K562 (cell line): Measurements from ENCODE around the gene ILF3. TPM values are rescaled to one million over a fixed set of nuclear protein-coding genes. Genes with fewer than 3 reads are reported as not detected.

Experiments used
- BCL6 ChIP-seq: fragments of 250-450 bp; sonication (Bioruptor Pico); IDR thresholded peaks from 2 replicates; pipeline ENCODE4 v1.4.0; 2020
- CBFB ChIP-seq: sonication (generic); formaldehyde crosslinking; IDR thresholded peaks from 2 replicates; pipeline ENCODE4 v1.4.0; 2020; ENCODE audit warnings: mild to moderate bottlenecking, missing genetic modification reagents
- CCNT2 ChIP-seq: IDR thresholded peaks from 2 replicates; pipeline ENCODE4 v1.6.1; 2011; ENCODE audit warnings: borderline replicate concordance, low read depth, mild to moderate bottlenecking, moderate library complexity, mixed read lengths, low read length; ENCODE audit not compliant: insufficient read length; ENCODE audit errors: extremely low read depth
- ESRRA ChIP-seq: fragments of 450-650 bp; IDR thresholded peaks from 2 replicates; pipeline ENCODE4 v1.6.1; 2014; ENCODE audit warnings: low read depth, mild to moderate bottlenecking, moderate library complexity, borderline replicate concordance
- NCOA1 ChIP-seq: fragments of 450-650 bp; IDR thresholded peaks from 2 replicates; pipeline ENCODE4 v1.6.1; 2016; ENCODE audit warnings: low read depth
- POLR2AphosphoS2 ChIP-seq: IDR thresholded peaks from 2 replicates; pipeline ENCODE4 v1.6.1; 2012; ENCODE audit warnings: low read length, improper control_type of control experiment
- TEAD4 ChIP-seq, 2 experiments: sonication (generic) in 1 of 2; formaldehyde crosslinking in 1 of 2; IDR thresholded peaks; 2 replicates each; pipeline versions ENCODE4 v1.6.1 to v1.8.0; 2012 to 2022; ENCODE audit warnings: borderline replicate concordance in 1 of 2, inconsistent platforms in 1 of 2, low read length in 1 of 2, mild to moderate bottlenecking in 1 of 2, missing genetic modification reagents in 1 of 2
- ZNF551 ChIP-seq: fragments of 250-450 bp; sonication (Bioruptor Pico); IDR thresholded peaks from 2 replicates; pipeline ENCODE4 v1.5.0; 2021; ENCODE audit warnings: mild to moderate bottlenecking, moderate library complexity
- polyA plus RNA-seq, 8 experiments: library from polyadenylated mRNA; depleted of rRNA in 4 of 8; stranded (reverse) in 5 of 8; unstranded in 3 of 8; fragments of >200 nt; fragmentation: Nextera tagmentation in 2 of 8; fragmentation: Illumina TruSeq in 1 of 8; extraction: Ambion mirVana in 2 of 8; extraction: Trizol in 1 of 8; gene quantifications; 2 replicates each; pipeline versions ENCODE4 v1.2.1 to v1.2.3, GENCODE V29; 2011 to 2014; ENCODE audit warnings: inconsistent platforms in 1 of 8, missing spikeins in 1 of 8
- total RNA-seq, 7 experiments: library from RNA; depleted of rRNA in 6 of 7; stranded (reverse); fragments of >200 nt in 6 of 7; fragmentation: Illumina TruSeq in 2 of 7; extraction: Trizol in 2 of 7; gene quantifications; 2 replicates each; pipeline versions ENCODE4 v1.2.1 to v1.2.3, GENCODE V29; 2011 to 2021; ENCODE audit warnings: low replicate concordance in 1 of 7
- TF ChIP-seq, protein P1 (sequence below): fragments of 250-450 bp; sonication (Bioruptor Pico); IDR thresholded peaks from 2 replicates; pipeline ENCODE4 v1.5.0; 2020; ENCODE audit warnings: mild to moderate bottlenecking
- TF ChIP-seq, protein P2 (sequence below): fragments of 250-450 bp; sonication (Bioruptor Pico); IDR thresholded peaks from 2 replicates; pipeline ENCODE4 v1.4.0; 2020; ENCODE audit warnings: mild to moderate bottlenecking, moderate library complexity, borderline replicate concordance
- TF ChIP-seq, protein P3 (sequence below), 2 experiments: fragments of 450-650 bp; formaldehyde crosslinking in 1 of 2; IDR thresholded peaks; 2 replicates each; pipeline versions ENCODE4 v1.4.0 to v1.6.1; 2014 to 2020; ENCODE audit warnings: mild to moderate bottlenecking in 2 of 2, borderline replicate concordance in 1 of 2, low read depth in 1 of 2
- TF ChIP-seq, protein P4 (sequence below): fragments of 450-650 bp; IDR thresholded peaks from 2 replicates; pipeline ENCODE4 v1.6.1; 2014; ENCODE audit warnings: low read depth, mild to moderate bottlenecking, moderate library complexity, borderline replicate concordance

Gene ILF3
- total and polyA plus RNA-seq, 9 of the 15 experiments (the other 6 are each of a cell fraction or from before 2014, with no cell fraction given), result 26.0 to 453 (median 175) TPM

DNA sequence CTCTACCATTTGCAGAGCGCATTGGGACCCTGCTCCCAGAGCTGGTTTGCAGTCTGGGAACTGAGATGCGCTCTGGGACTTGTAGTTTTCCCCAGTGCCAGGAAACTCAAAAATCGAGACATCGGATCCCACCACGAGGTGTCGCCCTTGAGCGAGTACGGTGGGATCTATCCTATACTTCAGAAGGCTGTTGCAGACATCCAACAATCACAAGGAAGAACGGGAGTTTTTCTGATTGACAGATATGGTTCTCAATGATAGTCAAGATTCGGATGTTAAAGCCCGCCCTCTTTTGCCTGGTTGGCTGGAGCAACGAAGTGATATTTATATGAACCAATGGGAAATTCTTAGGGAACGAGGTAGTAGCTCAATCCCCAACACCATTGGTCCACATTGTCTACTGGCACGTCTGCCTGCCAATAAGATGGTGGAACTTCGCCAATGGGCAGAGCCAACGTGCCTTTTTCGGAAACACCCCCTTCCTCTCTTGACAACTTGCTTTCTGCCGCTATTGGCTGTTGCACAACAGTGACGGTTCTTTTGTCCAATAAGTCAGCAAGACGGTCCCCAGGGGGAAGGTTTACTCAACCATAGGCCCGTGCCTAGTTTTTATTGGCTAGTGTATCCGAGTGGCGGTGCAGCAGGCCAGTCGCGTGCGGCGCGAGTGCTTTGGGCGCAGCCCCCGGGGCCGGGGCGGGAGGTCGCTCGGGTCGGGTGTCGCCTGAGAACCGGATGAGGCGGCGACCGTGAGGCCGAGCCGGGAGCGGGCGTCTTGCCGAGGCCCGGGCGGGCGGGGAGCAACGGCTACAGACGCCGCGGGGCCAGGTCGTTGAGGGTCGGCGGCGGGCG is 63.4 kb downstream of the ILF3 start, which contains the start of gene DNM2 (continued):
- TF ChIP-seq, protein P1, sequence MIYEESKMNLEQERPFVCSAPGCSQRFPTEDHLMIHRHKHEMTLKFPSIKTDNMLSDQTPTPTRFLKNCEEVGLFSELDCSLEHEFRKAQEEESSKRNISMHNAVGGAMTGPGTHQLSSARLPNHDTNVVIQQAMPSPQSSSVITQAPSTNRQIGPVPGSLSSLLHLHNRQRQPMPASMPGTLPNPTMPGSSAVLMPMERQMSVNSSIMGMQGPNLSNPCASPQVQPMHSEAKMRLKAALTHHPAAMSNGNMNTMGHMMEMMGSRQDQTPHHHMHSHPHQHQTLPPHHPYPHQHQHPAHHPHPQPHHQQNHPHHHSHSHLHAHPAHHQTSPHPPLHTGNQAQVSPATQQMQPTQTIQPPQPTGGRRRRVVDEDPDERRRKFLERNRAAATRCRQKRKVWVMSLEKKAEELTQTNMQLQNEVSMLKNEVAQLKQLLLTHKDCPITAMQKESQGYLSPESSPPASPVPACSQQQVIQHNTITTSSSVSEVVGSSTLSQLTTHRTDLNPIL (CRISPR knock-in tag), result no peak
- TF ChIP-seq CCNT2 (peak; percentile 33), POLR2AphosphoS2 (no peak), ESRRA (no peak), TEAD4 (IDR thresholded peaks at IDR 0.05; ENCODE audit: low read length) (no peak), TEAD4 (CRISPR knock-in tag; IDR thresholded peaks at IDR 0.05; ENCODE audit: borderline replicate concordance) (no peak), NCOA1 (no peak), ZNF551 (no peak), BCL6 (CRISPR knock-in tag) (no peak), CBFB (CRISPR knock-in tag) (no peak)
- TF ChIP-seq, protein P2, sequence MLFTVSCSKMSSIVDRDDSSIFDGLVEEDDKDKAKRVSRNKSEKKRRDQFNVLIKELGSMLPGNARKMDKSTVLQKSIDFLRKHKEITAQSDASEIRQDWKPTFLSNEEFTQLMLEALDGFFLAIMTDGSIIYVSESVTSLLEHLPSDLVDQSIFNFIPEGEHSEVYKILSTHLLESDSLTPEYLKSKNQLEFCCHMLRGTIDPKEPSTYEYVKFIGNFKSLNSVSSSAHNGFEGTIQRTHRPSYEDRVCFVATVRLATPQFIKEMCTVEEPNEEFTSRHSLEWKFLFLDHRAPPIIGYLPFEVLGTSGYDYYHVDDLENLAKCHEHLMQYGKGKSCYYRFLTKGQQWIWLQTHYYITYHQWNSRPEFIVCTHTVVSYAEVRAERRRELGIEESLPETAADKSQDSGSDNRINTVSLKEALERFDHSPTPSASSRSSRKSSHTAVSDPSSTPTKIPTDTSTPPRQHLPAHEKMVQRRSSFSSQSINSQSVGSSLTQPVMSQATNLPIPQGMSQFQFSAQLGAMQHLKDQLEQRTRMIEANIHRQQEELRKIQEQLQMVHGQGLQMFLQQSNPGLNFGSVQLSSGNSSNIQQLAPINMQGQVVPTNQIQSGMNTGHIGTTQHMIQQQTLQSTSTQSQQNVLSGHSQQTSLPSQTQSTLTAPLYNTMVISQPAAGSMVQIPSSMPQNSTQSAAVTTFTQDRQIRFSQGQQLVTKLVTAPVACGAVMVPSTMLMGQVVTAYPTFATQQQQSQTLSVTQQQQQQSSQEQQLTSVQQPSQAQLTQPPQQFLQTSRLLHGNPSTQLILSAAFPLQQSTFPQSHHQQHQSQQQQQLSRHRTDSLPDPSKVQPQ, result no peak
- TF ChIP-seq, protein P3, sequence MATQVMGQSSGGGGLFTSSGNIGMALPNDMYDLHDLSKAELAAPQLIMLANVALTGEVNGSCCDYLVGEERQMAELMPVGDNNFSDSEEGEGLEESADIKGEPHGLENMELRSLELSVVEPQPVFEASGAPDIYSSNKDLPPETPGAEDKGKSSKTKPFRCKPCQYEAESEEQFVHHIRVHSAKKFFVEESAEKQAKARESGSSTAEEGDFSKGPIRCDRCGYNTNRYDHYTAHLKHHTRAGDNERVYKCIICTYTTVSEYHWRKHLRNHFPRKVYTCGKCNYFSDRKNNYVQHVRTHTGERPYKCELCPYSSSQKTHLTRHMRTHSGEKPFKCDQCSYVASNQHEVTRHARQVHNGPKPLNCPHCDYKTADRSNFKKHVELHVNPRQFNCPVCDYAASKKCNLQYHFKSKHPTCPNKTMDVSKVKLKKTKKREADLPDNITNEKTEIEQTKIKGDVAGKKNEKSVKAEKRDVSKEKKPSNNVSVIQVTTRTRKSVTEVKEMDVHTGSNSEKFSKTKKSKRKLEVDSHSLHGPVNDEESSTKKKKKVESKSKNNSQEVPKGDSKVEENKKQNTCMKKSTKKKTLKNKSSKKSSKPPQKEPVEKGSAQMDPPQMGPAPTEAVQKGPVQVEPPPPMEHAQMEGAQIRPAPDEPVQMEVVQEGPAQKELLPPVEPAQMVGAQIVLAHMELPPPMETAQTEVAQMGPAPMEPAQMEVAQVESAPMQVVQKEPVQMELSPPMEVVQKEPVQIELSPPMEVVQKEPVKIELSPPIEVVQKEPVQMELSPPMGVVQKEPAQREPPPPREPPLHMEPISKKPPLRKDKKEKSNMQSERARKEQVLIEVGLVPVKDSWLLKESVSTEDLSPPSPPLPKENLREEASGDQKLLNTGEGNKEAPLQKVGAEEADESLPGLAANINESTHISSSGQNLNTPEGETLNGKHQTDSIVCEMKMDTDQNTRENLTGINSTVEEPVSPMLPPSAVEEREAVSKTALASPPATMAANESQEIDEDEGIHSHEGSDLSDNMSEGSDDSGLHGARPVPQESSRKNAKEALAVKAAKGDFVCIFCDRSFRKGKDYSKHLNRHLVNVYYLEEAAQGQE (IDR thresholded peaks at IDR 0.05; ENCODE audit: borderline replicate concordance), result peak; percentile 88
- TF ChIP-seq, protein P3 (CRISPR knock-in tag; IDR thresholded peaks at IDR 0.05; ENCODE audit: low read depth), result peak; percentile 83
- TF ChIP-seq, protein P4, sequence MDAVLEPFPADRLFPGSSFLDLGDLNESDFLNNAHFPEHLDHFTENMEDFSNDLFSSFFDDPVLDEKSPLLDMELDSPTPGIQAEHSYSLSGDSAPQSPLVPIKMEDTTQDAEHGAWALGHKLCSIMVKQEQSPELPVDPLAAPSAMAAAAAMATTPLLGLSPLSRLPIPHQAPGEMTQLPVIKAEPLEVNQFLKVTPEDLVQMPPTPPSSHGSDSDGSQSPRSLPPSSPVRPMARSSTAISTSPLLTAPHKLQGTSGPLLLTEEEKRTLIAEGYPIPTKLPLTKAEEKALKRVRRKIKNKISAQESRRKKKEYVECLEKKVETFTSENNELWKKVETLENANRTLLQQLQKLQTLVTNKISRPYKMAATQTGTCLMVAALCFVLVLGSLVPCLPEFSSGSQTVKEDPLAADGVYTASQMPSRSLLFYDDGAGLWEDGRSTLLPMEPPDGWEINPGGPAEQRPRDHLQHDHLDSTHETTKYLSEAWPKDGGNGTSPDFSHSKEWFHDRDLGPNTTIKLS, result peak; percentile 88
